OCI-LY1 (cell line): ENCODE measurements around the gene GFER.

Source experiments
- CTCF ChIP-seq: fragments of 200-600 bp; sonication (generic), shearing (Covaris generic); IDR thresholded peaks from 2 replicates; pipeline ENCODE4 v1.5.1; 2017; ENCODE audit warnings: mild to moderate bottlenecking, antibody characterized with exemption, low read length, moderate library complexity, mixed read lengths
- EZH2 ChIP-seq: fragments of 200-600 bp; sonication (generic), shearing (Covaris generic); IDR thresholded peaks from 2 replicates; pipeline ENCODE4 v1.8.0; 2017; ENCODE audit warnings: borderline replicate concordance, mixed run types, mild to moderate bottlenecking, antibody characterized with exemption, low read length, moderate library complexity, mixed read lengths

DNA sequence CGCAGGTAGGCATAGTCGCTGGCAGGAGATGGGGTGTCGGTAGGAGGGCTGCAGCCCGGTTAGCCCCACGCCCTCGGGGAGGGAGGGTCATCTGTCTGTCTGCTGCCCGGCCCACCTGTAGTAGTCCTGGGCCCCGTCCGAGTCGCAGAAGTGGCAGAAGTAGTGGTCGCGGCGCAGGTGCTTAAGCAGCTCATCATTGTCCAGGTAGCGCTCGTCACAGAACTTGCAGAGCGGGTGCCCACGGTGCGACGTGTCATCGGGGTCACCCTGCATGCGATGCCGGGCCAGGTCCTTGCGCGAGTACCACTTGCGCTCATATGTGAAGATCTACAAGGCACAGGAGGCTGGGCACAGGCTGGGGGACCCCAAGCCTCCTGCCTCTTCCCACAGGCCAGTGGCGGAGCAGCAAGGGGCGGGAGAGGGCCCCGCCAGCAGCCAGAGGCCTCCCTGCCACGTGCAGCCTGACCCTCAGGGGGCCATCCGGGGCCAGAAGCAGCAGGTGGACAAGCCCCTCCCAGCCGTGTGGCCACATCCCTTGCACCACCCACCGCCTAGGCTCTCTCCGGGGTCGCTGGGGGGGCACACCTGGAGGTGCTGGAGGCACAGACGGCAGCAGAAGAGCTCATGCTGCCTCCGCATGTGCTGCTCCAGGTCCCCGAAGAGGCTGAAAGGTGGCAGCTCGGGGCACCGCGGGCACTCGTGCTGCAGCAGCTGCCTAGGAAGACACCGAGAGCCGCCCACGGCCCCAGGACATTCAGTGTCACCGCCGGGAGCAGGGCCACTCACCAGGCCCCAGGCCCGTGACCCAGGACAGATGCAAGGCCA lies 18.6 kb downstream of the GFER start:
- TF ChIP-seq CTCF (no peak), EZH2 (no peak)
